Measurements from ENCODE around the gene IL20RA.

The IL20RA gene

GRCh38 chr6:137043710-137044365 lies 927 bp downstream of the IL20RA start:
- no peak for DNase-seq

- DNase-seq = no peak
These were observed 4.4 kb downstream of the IL20RA start for GRCh38 chr6:137040393-137040792.

GRCh38 chr6:137039010-137039409 lies 5.8 kb downstream of the IL20RA start:
- DNase-seq = no peak

DNA sequence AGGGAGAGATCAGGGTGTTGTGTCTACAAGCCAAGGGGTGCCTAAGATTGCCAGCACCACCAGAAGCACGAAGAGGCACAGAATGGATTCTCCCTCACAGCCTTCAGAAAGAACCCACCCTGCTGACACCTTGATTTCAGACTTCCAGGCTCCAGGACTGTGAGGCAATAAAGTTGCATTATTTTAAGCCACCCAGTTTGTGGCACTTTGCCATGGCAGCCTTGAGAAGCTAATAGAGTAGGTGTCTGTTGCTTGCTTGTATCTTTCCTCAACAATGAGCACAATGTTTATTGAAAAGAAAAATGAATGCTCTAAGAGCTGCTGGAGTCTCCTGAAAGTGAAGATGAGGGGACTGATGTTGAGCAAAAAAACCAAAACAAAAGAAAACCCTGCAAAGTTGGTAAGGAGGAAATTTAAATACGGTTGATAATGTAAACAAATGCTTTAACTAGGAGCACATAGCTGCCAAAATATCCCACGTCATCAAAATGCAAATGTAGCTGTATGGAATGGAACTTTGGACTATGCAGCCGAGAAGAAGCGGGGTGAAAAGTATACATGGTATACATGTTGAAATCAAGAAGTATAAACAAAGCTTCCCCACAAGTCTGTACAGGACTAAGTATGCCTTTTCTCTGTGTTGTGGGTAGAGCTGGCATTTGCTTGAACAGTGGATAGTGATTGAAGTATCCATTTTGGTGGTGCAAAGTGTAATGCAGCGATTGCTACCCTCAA lies 8.0 kb downstream of the IL20RA start:
- no peak for DNase-seq

GRCh38 chr6:137033828-137034227 lies 10.9 kb downstream of the IL20RA start:
- DNase-seq = no peak

- no peak for DNase-seq
These were observed 13.6 kb downstream of the IL20RA start for GRCh38 chr6:137031122-137031521.

DNA sequence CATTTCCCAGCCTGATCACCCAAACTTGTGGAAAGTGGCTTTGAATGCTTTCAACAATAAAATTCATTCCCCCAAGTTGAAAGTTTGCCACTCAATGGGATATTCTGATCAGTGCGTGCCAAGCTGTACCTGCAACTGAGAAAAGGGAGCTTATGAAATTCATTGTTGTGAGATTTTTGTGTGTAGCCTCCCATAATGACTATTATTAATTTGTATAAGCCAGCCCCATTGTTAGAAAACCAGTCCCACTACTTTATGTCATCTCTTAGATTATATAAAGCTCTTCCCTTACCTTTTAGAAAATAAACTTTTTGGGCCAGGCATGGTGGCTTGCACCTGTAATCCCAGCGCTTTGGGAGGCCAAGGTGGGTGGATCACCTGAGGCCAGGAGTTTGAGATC lies 15.9 kb downstream of the IL20RA start:
- DNase-seq = no peak

- DNase-seq = no peak
These were observed 18.7 kb downstream of the IL20RA start for GRCh38 chr6:137025786-137026730.

GRCh38 chr6:137024237-137024990 lies 20.4 kb downstream of the IL20RA start:
- no peak for DNase-seq

DNA sequence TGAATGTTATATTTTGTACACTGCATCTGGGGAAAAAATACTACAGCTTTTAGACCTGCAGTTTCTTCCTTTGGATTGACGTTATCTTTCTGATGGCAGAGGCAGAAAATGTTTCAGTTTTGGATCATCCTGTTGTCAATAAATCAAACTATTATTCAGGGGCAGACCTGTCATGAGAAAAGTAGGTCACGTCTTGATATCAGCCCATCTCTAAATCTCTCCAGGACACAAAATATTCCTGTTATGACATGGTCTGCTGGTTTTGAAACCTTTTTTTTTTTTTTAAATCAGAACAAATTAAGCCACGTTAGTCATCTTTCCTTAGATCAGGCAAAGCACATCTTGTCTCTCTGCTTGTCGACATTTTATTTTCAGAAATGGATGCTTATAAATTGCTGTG lies 24.0 kb downstream of the IL20RA start:
- DNase-seq = no peak

DNA sequence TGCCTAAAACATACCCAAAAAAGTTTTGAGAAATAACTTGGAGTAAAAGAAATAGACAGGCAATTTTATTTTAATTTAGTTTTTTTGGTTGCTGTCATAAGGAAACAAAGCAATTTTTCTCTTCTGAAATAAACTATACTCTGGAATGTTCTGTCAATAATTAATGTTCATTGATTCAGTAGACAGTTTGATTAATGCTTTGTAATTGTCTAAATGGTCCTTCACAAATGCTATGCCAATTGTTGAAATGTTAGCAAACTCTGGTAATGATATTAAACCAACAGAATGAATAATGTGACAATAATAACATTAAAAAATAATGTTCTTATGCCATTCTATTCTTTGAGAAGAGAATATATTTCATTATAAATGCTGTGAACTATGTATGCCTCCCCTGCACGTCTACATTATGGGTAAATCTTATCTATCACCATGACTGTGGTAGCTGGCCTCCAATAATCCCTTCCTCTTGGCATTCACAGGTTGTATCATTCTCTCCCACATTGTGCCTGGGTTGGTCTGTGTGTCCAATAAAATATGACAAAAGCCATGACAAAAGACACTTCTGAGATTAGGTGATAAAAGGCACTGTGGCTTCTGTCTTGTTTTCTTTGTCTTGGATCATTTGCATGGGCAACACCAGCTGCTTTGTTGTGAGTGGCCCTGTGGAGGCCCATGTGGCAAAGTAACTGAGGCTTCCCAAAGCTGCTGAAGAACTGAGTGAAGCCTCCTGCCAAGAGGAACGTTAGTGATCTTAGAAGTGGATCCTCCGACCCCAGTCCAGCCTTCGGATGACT lies 25.1 kb downstream of the IL20RA start:
- DNase-seq = no peak

DNA sequence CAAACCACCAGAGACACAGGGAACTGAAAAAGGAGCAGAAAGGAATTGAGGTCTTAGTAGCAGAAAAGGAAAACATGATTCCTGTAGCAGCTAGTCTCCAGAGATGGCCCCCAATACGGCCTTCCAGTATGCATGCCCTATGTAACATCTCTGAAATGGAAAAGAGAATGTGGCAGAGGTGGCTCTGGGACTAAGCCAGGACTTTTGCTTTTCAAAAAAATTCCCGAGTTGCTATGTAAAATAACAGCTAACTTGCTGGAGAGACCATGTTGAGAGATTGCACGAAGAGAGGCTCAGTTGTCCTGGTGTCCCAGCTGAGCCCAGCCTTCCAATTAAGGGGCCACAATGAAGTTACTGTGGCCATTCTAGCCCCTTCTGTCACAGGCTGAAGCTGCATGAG lies 27.7 kb downstream of the IL20RA start:
- no peak for DNase-seq

DNA sequence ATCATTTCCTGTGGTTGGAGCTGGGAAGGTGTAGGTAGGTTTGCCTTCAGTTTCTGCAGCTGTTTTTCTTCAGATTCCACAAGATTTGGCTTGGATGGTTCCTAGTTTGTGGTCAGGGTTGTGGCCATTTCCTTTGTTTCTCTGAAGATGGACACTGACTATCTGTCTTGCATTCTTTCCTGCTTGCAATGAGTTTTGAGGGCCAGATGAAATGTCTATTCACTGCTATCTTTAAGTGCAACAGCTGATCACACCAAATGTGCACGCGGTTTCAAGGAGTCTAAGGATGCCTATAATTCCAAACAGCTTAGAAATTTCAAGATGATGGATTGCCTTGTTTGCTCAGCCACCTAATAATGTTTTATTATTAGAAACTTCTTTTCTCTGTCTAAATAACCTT lies 28.4 kb downstream of the IL20RA start:
- DNase-seq = no peak

GRCh38 chr6:137015943-137016342 lies 28.8 kb downstream of the IL20RA start:
- DNase-seq = no peak

DNA sequence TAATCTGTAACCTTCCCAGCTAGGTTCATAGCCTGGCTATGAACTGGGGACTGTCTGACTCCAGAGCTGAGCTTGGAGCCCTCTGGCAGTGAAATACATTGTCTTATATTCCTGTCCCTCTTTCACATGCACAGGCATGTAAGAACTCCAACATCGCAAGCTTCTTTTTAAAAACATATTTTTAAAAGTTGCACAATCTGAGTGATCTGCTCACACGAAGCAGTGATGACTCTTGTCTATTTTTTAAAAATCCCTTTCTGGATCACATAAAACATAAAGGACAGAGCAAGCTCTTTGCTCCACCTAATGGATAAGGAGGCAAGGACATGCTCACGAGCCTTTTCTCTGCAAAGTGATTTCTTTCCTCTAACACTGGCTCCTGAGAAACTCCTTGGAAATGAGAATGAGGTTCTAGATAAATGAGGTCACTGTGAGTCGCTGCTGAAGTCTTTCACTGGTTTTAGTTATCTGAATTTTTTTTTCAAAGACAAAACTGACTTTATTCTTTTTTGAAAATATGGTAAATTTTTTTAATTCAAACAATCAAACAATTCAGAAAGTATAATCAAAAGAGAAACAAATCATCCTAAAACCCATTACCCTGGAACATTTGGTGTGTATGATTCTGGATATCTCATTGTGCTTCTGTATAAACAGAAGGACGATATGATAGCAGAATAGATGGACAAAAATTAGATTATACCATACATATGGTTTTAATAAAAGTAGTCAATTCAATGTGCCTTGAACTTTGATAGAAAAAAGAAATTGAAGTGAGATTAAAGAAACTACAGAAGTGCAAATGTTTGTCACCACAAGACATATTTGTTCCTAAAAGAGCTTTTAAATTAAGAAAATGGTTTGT lies 30.8 kb downstream of the IL20RA start:
- no peak for DNase-seq

GRCh38 chr6:137013031-137013430 lies 31.7 kb downstream of the IL20RA start:
- DNase-seq = no peak

- no peak for DNase-seq
These were observed 33.4 kb downstream of the IL20RA start for GRCh38 chr6:137011406-137011805.

DNA sequence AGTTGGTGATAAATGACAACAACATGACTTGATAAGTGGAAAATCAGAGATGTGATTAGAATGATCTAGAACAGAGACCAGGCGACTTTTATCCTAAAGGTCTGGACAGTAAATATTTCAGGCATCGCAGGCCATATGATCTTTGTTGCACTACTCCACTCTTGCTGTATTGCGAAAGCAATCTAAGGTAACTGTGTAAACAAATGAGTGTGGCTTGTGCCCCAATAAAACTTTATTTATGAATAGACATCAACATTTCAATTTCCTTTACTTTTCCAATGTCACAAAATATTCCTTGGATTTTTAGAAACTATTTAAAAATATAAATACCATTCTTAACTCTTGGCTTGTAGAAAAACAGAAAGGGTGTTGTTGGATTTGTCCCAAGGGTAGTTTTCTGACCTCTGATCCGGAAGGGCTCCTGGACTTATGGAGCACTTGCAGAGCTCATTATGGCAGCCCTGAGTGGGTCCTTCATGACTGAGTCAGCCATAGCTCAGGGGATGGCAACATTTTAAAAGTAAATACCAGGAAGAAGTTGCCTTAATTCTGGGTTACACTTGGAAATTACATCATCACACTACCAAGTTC lies 34.5 kb downstream of the IL20RA start:
- no peak for DNase-seq

- no peak for DNase-seq
These were observed 36.6 kb downstream of the IL20RA start for GRCh38 chr6:137008204-137008603.

GRCh38 chr6:137006056-137006455 lies 38.7 kb downstream of the IL20RA start:
- DNase-seq = no peak

- DNase-seq = no peak
These were observed 39.7 kb downstream of the IL20RA start for GRCh38 chr6:137005073-137005472.

Data from NCI-H187 (cell line).